Measurements from ENCODE around the gene FARSB.

DNA sequence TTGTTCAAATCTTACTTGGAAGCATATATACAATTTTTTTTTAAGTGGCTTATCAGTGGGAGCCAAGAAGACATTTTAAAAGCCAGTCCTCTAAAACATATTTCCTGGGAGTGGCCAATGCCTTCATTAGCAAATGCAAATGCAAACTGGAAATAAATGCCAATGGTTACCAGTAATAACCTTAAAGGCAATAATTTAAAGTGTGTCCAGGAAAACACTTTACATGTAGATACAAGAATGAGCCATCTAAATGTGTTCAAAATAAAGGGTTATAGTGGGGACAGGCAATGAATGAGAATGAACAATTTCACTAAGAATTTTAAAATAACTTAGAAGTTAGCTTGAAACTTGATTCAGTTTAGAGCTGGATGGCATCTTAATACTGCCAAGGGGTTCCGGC, 64.2 kb downstream of the FARSB start:
- TF ChIP-seq POLR2A (IDR thresholded peaks at IDR 0.05) (no peak), POLR2AphosphoS5 (IDR thresholded peaks at IDR 0.05) (no peak)
- TF ChIP-seq, protein P1, sequence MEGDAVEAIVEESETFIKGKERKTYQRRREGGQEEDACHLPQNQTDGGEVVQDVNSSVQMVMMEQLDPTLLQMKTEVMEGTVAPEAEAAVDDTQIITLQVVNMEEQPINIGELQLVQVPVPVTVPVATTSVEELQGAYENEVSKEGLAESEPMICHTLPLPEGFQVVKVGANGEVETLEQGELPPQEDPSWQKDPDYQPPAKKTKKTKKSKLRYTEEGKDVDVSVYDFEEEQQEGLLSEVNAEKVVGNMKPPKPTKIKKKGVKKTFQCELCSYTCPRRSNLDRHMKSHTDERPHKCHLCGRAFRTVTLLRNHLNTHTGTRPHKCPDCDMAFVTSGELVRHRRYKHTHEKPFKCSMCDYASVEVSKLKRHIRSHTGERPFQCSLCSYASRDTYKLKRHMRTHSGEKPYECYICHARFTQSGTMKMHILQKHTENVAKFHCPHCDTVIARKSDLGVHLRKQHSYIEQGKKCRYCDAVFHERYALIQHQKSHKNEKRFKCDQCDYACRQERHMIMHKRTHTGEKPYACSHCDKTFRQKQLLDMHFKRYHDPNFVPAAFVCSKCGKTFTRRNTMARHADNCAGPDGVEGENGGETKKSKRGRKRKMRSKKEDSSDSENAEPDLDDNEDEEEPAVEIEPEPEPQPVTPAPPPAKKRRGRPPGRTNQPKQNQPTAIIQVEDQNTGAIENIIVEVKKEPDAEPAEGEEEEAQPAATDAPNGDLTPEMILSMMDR (IDR thresholded peaks at IDR 0.05), result no peak

Data from prostate gland (tissue), 2 donors.